Trophoblast cell (in vitro differentiated cells and primary cell): ENCODE results near the gene MRAS.

Experiments used
- DNase-seq, 2 donors: peaks; one replicate each; pipeline ENCODE4 v3.0.0-alpha.2; 2016
- H2AFZ ChIP-seq: 2 replicates; pipeline ENCODE4 v1.6.1; 2013; ENCODE audit warnings: low read length, moderate library complexity, mild to moderate bottlenecking; ENCODE audit not compliant: insufficient read depth, poor library complexity
- H2AK5ac ChIP-seq: 2 replicates; pipeline ENCODE4 v1.6.1; 2013; ENCODE audit warnings: mild to moderate bottlenecking, low read length
- H2BK120ac ChIP-seq: 2 replicates; pipeline ENCODE4 v1.6.1; 2013; ENCODE audit warnings: low read length, mild to moderate bottlenecking, moderate library complexity; ENCODE audit not compliant: insufficient read depth, poor library complexity
- H2BK12ac ChIP-seq: 2 replicates; pipeline ENCODE4 v1.6.1; 2013; ENCODE audit warnings: mild to moderate bottlenecking, low read length, moderate library complexity
- H2BK5ac ChIP-seq: 2 replicates; pipeline ENCODE4 v1.6.1; 2013; ENCODE audit warnings: low read length, low read depth, moderate library complexity, mild to moderate bottlenecking; ENCODE audit not compliant: poor library complexity
- H3K14ac ChIP-seq: 2 replicates; pipeline ENCODE4 v1.6.1; 2013; ENCODE audit warnings: mild to moderate bottlenecking, low read length
- H3K18ac ChIP-seq: 2 replicates; pipeline ENCODE4 v1.6.1; 2013; ENCODE audit warnings: mild to moderate bottlenecking, low read length
- H3K23ac ChIP-seq: 2 replicates; pipeline ENCODE4 v1.6.1; 2013; ENCODE audit warnings: low read length
- H3K27ac ChIP-seq: 2 replicates; pipeline ENCODE4 v1.5.1; 2013; ENCODE audit warnings: low read depth, mild to moderate bottlenecking, inconsistent platforms, low read length, moderate library complexity
- H3K27me3 ChIP-seq: 2 replicates; pipeline ENCODE4 v1.6.1; 2013; ENCODE audit warnings: inconsistent platforms, mild to moderate bottlenecking, low read length, moderate library complexity; ENCODE audit not compliant: insufficient read depth
- H3K36me3 ChIP-seq, 2 experiments: 1 replicate in 1 of 2; 2 replicates in 1 of 2; pipeline ENCODE4 v1.6.1; 2013; ENCODE audit warnings: low read length in 2 of 2, mild to moderate bottlenecking in 2 of 2, moderate library complexity in 1 of 2; ENCODE audit not compliant: insufficient read depth in 2 of 2, control insufficient read depth in 1 of 2
- H3K4ac ChIP-seq: 2 replicates; pipeline ENCODE4 v1.6.1; 2013; ENCODE audit warnings: low read depth, mild to moderate bottlenecking, low read length, moderate library complexity
- H3K4me1 ChIP-seq, 2 experiments: 1 replicate in 1 of 2; 2 replicates in 1 of 2; pipeline ENCODE4 v1.6.1; 2013; ENCODE audit warnings: low read length in 2 of 2, mild to moderate bottlenecking in 2 of 2, moderate library complexity in 1 of 2; ENCODE audit not compliant: insufficient read depth in 2 of 2, control insufficient read depth in 1 of 2
- H3K4me2 ChIP-seq: 2 replicates; pipeline ENCODE4 v1.6.1; 2013; ENCODE audit warnings: inconsistent platforms, mild to moderate bottlenecking, low read length, moderate library complexity
- H3K4me3 ChIP-seq: 2 replicates; pipeline ENCODE4 v1.5.1; 2013; ENCODE audit warnings: mild to moderate bottlenecking, low read depth, low read length, inconsistent platforms
- H3K79me1 ChIP-seq: one replicate; pipeline ENCODE4 v1.6.1; 2013; ENCODE audit warnings: low read length
- H3K79me2 ChIP-seq: 2 replicates; pipeline ENCODE4 v1.6.1; 2013; ENCODE audit warnings: low read length, mild to moderate bottlenecking; ENCODE audit not compliant: control insufficient read depth, insufficient read depth, poor library complexity
- H3K9ac ChIP-seq: 2 replicates; pipeline ENCODE4 v1.6.1; 2013; ENCODE audit warnings: mild to moderate bottlenecking, low read length
- H3K9me3 ChIP-seq: 2 replicates; pipeline ENCODE4 v1.6.1; 2013; ENCODE audit warnings: low read depth, mild to moderate bottlenecking, control low read depth, inconsistent platforms, low read length; ENCODE audit not compliant: insufficient read depth
- H4K12ac ChIP-seq: 2 replicates; pipeline ENCODE4 v1.6.1; 2013; ENCODE audit warnings: low read depth, mild to moderate bottlenecking, low read length, moderate library complexity
- H4K8ac ChIP-seq: 2 replicates; pipeline ENCODE4 v1.6.1; 2013; ENCODE audit warnings: low read depth, mild to moderate bottlenecking, low read length, moderate library complexity
- H4K91ac ChIP-seq: one replicate; pipeline ENCODE4 v1.6.1; 2013; ENCODE audit warnings: low read depth, mild to moderate bottlenecking, low read length, moderate library complexity
- WGBS: extraction: QIAGEN DNeasy Blood & Tissue Kit; methylation state at CpG from one replicate; pipeline ENCODE4 v1.1.7; 2013; ENCODE audit warnings: missing lambda C conversion rate; ENCODE audit not compliant: insufficient read length, insufficient coverage; ENCODE audit errors: extremely low coverage; 5-methylcytosine and 5-hydroxymethylcytosine counted together

Gene MRAS

DNA sequence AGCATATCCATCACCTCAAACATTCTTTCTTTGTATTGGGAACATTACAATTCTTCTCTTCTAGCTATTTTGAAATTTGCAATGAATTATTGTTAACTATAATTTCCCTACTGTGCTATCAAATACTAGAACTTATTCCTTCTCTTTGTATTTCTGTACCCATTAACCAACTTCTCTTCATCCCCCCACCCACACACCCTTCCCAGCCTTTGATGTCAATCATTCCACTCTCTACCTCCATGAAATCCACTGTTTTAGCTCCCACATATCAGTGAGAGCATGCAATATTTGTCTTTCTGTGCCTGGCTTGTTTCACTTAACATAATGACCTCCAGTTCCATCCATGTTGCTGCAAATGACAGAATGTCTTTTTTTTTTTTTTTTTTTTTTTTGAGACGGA, 30.6 kb downstream of the MRAS start:
- H3K27me3 ChIP-seq: no peaks in the 10 kb centered on the region
- WGBS: no CpG with 5 or more reads among the region's 1 CpG
- H3K4me1 ChIP-seq: peaks cover 20 to 23% of the 10 kb centered on the region in 2 experiments
- no peak overlapping the region for H3K4me2 ChIP-seq
- H3K36me3 ChIP-seq: peaks cover 2 to 5% of the 10 kb centered on the region in 2 experiments
- H2AK5ac ChIP-seq: no peak overlapping the region
- H3K14ac ChIP-seq: no peak overlapping the region
- H4K8ac ChIP-seq: no peak overlapping the region
- no peak overlapping the region for H4K91ac ChIP-seq
- no peaks in the 10 kb centered on the region for H3K79me2 ChIP-seq
- peaks cover 6% of the 10 kb centered on the region for H3K79me1 ChIP-seq
- DNase-seq: no peak
- no peak overlapping the region for H4K12ac ChIP-seq
- H3K23ac ChIP-seq: no peak overlapping the region
- no peak overlapping the region for H2AFZ ChIP-seq
- no peak overlapping the region for H2BK12ac ChIP-seq
- no peak overlapping the region for H3K27ac ChIP-seq
- no peak overlapping the region for H3K9ac ChIP-seq
- H2BK120ac ChIP-seq: no peak overlapping the region
- no peak overlapping the region for H3K4me3 ChIP-seq
- no peak overlapping the region for H2BK5ac ChIP-seq
- no peak overlapping the region for H3K18ac ChIP-seq
- no peak overlapping the region for H3K4ac ChIP-seq
- H3K9me3 ChIP-seq: no peaks in the 10 kb centered on the region

- Histone ChIP-seq H3K9me3 (no peaks in the 10 kb centered on the region), H3K79me1 (peaks cover 6% of the 10 kb centered on the region), H3K18ac (peak overlapping the region; percentile 53), H4K12ac (peak overlapping the region; percentile 40), H4K8ac (peak overlapping the region; percentile 50), H3K4ac (peak overlapping the region; percentile 19), H3K4me1 (peaks cover 20 to 29% of the 10 kb centered on the region in 2 experiments), H3K27ac (peak overlapping the region; percentile 34), H3K36me3 (peaks cover 2 to 5% of the 10 kb centered on the region in 2 experiments), H2BK120ac (peak overlapping the region; percentile 83), H2AK5ac (peak overlapping the region; percentile 57), H3K79me2 (no peaks in the 10 kb centered on the region), H3K4me3 (no peak overlapping the region), H3K9ac (no peak overlapping the region), H3K27me3 (no peaks in the 10 kb centered on the region), H3K14ac (peak overlapping the region; percentile 30), H3K23ac (no peak overlapping the region), H2BK12ac (peak overlapping the region; percentile 76), H2AFZ (no peak overlapping the region), H4K91ac (peak overlapping the region; percentile 74), H2BK5ac (peak overlapping the region; percentile 57), H3K4me2 (no peak overlapping the region)
- DNase-seq: no peak
- WGBS: no CpG with 5 or more reads among the region's 5 CpGs
Measured at GRCh38 chr3:138381413-138381901, 33.1 kb downstream of the MRAS start.

DNA sequence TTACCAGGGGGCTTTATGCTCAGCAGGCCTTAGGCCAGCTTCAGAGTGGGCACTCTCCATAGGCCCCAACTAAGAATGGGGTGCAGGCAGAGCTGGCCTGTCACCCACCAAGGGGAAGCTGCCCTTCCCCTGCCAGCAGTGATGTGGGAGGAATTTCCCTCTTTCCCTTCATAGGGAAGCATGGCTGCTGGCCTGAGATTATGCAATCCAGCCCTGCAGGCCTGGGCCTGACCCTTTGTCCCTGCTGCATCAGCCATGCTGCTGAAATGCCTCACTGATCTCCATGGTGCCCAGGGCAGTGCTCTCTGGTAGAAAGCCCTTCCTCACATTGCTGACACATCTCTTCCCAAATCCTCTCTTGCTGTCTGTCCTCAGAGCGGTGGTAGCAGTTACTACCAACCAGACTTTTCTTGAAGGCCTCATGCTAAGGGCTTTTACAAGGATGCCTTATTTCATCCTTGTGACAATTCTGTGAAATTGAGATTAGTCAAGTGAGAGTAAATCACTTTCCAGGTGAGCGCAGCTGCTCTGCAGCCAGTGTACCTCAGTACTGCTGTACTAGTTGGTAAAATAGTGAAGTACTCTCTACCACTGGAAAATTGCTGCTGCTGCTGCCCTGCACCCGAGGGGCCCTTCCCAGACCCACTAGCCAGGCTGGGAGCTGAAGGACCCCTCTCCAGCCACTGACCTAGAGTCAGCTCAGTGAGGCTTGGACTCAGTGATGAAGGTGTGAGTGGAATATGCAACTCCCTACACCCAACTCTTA, 33.8 kb downstream of the MRAS start:
- no peak overlapping the region for H3K18ac ChIP-seq
- no peak overlapping the region for H2AFZ ChIP-seq
- peak overlapping the region; percentile 40 for H4K12ac ChIP-seq
- no CpG with 5 or more reads among the region's 3 CpGs for WGBS
- no peak overlapping the region for H2BK120ac ChIP-seq
- H2BK5ac ChIP-seq: peak overlapping the region; percentile 57
- no peak overlapping the region for H3K4me3 ChIP-seq
- H2AK5ac ChIP-seq: peak overlapping the region; percentile 57
- H3K14ac ChIP-seq: peak overlapping the region; percentile 30
- H3K4me2 ChIP-seq: no peak overlapping the region
- peak overlapping the region; percentile 50 for H4K8ac ChIP-seq
- peaks cover 6% of the 10 kb centered on the region for H3K79me1 ChIP-seq
- H3K9me3 ChIP-seq: no peaks in the 10 kb centered on the region
- peaks cover 20 to 29% of the 10 kb centered on the region in 2 experiments for H3K4me1 ChIP-seq
- peak; percentile 88 to 92 for DNase-seq
- H3K36me3 ChIP-seq: peaks cover 2 to 5% of the 10 kb centered on the region in 2 experiments
- H3K9ac ChIP-seq: no peak overlapping the region
- peak overlapping the region; percentile 74 for H4K91ac ChIP-seq
- H3K79me2 ChIP-seq: no peaks in the 10 kb centered on the region
- H2BK12ac ChIP-seq: peak overlapping the region; percentile 76
- no peaks in the 10 kb centered on the region for H3K27me3 ChIP-seq
- H3K4ac ChIP-seq: no peak overlapping the region
- H3K23ac ChIP-seq: no peak overlapping the region
- H3K27ac ChIP-seq: peak overlapping the region; percentile 34

DNA sequence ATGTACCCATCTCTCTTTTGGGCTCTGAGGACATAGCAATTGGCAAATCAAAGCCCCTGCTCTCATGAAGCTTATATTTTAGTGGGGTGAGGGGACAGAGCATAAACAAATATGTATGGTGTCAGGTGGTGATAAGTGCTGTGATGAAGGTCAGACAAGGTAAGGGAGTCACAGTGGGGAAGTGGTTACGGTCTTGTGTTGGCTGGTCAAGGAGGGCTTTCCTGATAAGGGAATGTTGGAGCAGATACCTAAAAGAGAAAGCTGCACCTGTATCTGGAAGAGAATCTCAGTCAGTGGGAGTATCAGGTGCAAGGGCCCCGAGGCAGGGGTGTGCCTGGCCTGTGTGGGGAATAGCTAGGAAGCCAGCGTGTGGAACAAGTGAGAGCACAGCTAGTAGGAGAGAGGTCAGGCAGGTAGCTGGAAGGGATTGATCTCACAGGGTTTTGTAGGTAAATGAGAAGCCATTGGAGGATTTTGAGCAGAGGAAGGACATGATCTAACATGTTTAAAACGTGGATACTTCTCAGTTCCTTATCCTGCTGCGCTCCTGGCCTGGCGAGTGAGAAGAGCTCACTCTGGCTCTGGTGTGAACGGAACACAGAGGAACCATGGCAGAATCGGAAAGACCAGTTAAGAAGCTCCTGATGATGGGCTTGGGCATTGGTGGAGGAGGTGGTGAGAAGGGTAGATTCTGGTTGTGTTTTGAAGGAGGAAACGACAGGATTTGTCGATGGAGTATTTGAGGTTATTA, 35.5 kb downstream of the MRAS start:
- no peak overlapping the region for H3K4me3 ChIP-seq
- H3K23ac ChIP-seq: no peak overlapping the region
- H3K18ac ChIP-seq: no peak overlapping the region
- peak overlapping the region; percentile 62 for H4K91ac ChIP-seq
- H3K36me3 ChIP-seq: peaks cover 0 to 3% of the 10 kb centered on the region in 2 experiments
- no peaks in the 10 kb centered on the region for H3K9me3 ChIP-seq
- no peaks in the 10 kb centered on the region for H3K27me3 ChIP-seq
- no peak overlapping the region for H2BK12ac ChIP-seq
- H3K79me1 ChIP-seq: peaks cover 5% of the 10 kb centered on the region
- peak overlapping the region; percentile 31 for H3K27ac ChIP-seq
- H4K12ac ChIP-seq: no peak overlapping the region
- H3K14ac ChIP-seq: no peak overlapping the region
- no peak overlapping the region for H3K9ac ChIP-seq
- H2BK120ac ChIP-seq: no peak overlapping the region
- no peaks in the 10 kb centered on the region for H3K79me2 ChIP-seq
- no peak overlapping the region for H4K8ac ChIP-seq
- WGBS: 100% methylated on average over 2 of the region's 10 CpGs
- DNase-seq: peak; percentile 36 to 56
- peaks cover 10 to 19% of the 10 kb centered on the region in 2 experiments for H3K4me1 ChIP-seq
- no peak overlapping the region for H2AK5ac ChIP-seq
- no peak overlapping the region for H3K4me2 ChIP-seq
- no peak overlapping the region for H2AFZ ChIP-seq
- no peak overlapping the region for H3K4ac ChIP-seq
- H2BK5ac ChIP-seq: no peak overlapping the region
